Choroid plexus epithelial cell (primary cell): ENCODE measurements around the gene SEC11C.

Experiments
- DNase-seq: peaks from one replicate; pipeline ENCODE4 v3.0.0-alpha.2; 2010; ENCODE audit warnings: low read depth
- H3K4me3 ChIP-seq: 2 replicates; pipeline ENCODE4 v1.5.1; 2011; ENCODE audit warnings: low read depth, mild to moderate bottlenecking, control low read depth, low read length, moderate library complexity
- TF ChIP-seq, protein P1 (sequence below): conservative IDR thresholded peaks from 2 replicates; pipeline ENCODE4 v1.5.1; 2011; ENCODE audit warnings: low read depth, mild to moderate bottlenecking, control low read depth, inconsistent platforms, low read length, moderate library complexity

The SEC11C gene

DNA sequence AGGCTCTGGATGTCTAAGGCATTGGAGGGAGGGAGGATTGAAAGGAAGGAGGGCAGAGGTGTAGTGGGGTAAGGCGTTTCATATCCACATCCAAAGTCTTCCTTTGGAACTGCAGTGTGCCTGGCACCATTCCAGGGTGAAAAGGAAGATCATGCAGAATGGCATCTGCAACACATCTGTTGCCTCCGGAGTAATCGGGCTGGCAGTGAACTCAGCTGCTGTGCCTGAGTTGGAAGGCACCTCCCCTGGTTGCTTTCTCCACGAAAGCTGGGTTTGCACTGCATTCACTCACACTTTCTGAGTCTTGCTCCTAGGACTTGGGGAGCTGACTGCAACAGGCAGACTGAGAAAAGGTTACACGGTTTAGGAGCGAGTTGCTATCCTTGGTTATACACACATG lies 30.3 kb upstream of the SEC11C start:
- H3K4me3 ChIP-seq, result no peak overlapping the region
- TF ChIP-seq, protein P1, sequence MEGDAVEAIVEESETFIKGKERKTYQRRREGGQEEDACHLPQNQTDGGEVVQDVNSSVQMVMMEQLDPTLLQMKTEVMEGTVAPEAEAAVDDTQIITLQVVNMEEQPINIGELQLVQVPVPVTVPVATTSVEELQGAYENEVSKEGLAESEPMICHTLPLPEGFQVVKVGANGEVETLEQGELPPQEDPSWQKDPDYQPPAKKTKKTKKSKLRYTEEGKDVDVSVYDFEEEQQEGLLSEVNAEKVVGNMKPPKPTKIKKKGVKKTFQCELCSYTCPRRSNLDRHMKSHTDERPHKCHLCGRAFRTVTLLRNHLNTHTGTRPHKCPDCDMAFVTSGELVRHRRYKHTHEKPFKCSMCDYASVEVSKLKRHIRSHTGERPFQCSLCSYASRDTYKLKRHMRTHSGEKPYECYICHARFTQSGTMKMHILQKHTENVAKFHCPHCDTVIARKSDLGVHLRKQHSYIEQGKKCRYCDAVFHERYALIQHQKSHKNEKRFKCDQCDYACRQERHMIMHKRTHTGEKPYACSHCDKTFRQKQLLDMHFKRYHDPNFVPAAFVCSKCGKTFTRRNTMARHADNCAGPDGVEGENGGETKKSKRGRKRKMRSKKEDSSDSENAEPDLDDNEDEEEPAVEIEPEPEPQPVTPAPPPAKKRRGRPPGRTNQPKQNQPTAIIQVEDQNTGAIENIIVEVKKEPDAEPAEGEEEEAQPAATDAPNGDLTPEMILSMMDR, result no peak
- DNase-seq, result no peak

DNA sequence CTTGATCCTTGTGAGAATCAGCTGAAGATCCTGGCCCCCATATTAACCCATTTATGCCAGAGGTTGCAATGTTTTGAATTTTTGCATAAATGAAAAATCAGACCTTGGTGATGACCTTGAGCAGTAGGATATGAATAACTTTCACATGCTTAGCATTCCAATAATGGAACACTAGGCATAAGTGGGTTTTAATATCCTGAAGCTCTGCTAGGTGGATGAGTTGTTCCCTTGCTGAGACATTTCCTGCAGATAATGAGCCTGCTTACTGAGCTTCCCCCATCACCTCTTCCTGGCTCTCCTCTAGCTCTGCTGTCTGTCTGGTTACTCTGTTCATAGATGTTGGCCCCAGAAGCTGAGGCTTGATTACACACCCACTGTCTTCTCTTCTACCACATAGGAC lies 25.5 kb upstream of the SEC11C start:
- no peak overlapping the region for H3K4me3 ChIP-seq
- DNase-seq, result peak; percentile 9
- TF ChIP-seq, protein P1, result no peak

DNA sequence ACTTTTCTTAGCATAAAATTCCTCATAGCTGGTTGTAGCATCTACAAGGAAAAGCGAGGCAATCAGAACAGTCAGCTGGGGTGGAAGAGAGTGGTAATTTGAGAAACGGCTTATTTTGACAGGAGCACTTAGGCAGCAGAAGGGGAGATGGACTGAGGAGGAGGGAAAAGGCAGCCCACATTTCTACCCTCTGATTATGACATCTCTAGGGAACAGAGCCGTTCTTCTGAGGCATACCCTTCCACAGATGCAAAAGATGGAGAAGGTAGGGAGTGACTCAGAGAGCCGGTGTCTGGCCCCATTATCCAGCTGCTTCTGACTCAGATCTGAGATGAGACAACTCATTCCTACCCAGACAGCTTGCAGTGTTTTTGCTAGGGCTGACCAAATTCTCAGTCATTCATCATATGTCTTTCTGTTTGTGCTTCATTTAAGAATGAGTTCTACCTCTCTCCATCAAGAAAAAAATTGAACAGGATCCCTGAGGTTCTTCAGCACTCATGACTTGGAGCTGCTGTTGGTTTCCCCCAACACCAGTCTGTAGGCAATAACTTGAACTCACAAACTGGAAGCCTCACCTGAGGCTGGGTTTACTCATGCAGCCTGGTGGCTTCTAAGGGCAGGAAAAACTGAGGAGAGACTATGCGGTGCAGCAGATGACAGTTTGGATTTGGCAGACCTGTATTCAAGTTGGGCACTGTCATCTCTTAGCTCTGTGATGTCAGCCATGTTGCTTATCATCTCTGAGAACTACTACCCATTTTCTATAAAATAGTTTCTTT lies 15.9 kb upstream of the SEC11C start:
- peak; percentile 82 for DNase-seq
- no peak overlapping the region for H3K4me3 ChIP-seq
- TF ChIP-seq, protein P1, result no peak

DNA sequence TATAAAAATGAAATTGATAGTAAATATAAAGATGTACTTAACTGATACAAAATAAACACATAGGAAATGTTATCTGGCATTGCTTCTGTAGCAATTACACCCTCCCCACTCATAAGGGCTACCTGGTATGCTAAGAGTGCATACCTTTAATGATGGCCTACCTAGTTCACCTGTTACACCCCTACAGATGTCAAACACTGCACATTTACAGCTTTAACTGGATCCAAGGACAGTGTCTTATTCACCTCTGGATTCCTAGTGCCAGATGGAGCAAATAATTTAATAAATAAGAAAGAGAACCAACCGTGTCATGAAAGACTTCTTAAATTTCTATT lies 15.3 kb upstream of the SEC11C start:
- no peak for DNase-seq
- no peak overlapping the region for H3K4me3 ChIP-seq
- TF ChIP-seq, protein P1, result no peak

DNA sequence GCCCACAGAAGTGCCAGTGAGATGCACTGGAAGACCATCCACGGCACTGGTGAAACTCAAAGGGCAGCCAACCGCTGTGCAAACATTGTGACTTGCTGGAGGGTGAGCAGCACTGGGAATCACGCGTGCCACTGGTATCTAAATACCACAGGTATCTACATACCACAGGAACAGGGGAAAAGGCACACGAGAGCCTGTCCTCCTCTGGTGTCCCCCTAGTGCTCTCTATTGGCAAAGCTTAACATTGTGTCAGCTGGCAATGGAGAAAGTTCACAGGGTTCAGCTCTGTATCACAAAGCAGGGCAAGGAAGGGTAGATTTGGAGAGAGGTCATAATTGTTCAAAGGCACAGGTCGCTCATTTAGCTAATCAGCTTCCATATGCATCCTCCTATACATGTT lies 12.6 kb upstream of the SEC11C start:
- TF ChIP-seq, protein P1, result no peak
- DNase-seq, result no peak
- no peak overlapping the region for H3K4me3 ChIP-seq

DNA sequence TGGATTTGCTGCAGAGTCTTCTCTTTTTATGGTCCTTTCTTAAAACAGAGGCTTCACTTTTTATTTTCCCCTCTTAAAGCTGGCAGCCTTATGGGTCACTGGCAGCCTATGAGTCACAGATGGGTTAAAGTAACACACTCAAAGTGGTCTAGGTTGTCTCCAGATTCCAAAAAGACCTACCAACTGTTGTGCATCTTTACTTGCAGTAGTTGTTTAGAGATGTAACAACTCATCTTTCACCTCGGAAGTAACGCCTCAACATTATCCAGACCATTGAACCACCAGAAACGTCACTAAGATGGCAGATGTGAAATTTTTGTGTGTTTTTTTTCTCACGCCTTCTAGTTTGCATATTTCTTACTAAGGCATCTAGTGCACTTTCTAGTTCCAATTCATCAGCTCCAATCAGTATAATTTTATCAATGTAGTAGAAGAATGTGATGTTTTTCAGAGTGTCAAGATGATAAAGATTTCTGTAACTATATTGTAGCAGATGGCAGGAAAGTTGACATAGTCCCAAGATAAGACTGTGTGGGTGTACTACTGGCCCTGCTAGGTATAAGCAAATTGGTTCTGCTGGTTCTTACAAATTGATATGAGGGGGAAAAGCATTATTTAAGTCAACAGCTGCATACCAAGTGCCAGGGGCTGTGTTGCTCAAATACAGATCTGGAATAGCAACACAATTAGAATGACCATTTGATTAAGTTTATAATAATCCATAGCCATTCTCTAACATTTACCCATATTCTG lies 9.6 kb upstream of the SEC11C start:
- no peak for DNase-seq
- TF ChIP-seq, protein P1, result no peak
- H3K4me3 ChIP-seq, result no peak overlapping the region
